ENCODE data around the gene NFKBIL1.
A peak's percentile ranks its signal among the peaks of the same experiment; 100 is the strongest.

Gene NFKBIL1

DNA sequence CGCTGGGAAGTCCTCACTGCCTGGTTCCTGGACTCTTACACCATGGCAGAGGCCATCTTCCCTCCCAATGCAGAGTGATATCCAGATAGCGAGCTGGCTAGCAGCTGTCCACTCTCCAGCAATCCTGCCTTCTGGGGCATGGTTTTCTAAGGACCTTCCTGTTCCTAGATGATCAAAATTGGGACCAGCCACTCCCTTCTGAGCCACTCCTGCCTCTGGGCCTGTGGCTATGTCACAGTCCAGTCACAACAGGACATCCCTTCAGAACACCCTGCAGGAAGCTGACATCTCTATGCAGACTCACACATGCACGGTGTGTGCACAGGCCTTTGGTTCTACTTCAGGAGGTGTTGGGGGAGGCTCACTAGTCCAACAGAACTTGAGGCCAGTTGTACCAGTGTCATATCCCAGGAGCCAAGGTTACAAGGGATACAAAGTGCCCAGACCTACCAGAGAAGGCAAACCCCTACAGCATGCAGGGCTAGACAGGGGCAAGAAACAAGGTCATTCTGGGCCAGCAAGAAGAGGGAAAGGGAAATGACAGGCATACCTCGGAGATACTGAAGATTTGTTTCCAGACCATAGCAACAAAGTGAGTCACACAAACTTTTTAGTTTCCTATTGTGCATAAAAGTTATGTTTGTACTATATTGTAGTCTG is 21.3 kb upstream of the NFKBIL1 start:
- DNase-seq (ENCODE audit: insufficient read length, low spot score) (no peak), FAIRE-seq (no peak)
- TF ChIP-seq POLR2A (IDR thresholded peaks at IDR 0.05; ENCODE audit: low read depth, low read length) (no peak), TAF1 (IDR thresholded peaks at IDR 0.05; ENCODE audit: low read depth, low read length) (no peak), POU2F2 (IDR thresholded peaks at IDR 0.05; ENCODE audit: low read depth, low read length) (no peak), SPI1 (IDR thresholded peaks at IDR 0.05; ENCODE audit: low read depth, low read length) (no peak), POLR2AphosphoS5 (IDR thresholded peaks at IDR 0.05; ENCODE audit: low read depth, low read length) (no peak)

DNA sequence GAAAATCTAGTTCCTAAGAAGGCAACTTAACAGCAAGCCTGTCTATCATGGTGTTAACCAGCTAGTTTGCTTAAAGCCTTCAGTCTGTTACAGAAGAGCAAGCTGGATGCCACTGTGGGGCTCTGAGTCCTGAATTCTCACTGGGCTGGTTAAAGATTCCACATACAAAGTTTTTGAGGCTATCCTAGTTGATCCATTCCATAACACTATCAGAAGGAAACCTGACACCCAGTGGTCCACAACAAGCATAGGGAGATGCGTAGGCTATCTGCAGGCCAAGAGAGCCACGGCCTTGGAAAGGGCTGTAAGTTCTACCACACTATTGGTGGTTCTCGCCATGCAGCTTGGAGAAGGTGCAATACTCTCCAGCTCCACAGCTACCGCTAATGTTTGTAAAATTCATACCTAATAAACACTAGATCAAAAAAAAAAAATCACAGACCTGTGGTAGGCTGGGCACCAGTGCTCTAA is 19.1 kb upstream of the NFKBIL1 start:
- DNase-seq (ENCODE audit: insufficient read length, low spot score) (no peak), FAIRE-seq (no peak)
- TF ChIP-seq TAF1 (IDR thresholded peaks at IDR 0.05; ENCODE audit: low read depth, low read length) (no peak), SPI1 (IDR thresholded peaks at IDR 0.05; ENCODE audit: low read depth, low read length) (no peak), POLR2A (IDR thresholded peaks at IDR 0.05; ENCODE audit: low read depth, low read length) (no peak; the same call in 1 of the 2 replicates), POLR2AphosphoS5 (IDR thresholded peaks at IDR 0.05; ENCODE audit: low read depth, low read length) (no peak), PAX5 (IDR thresholded peaks at IDR 0.05; ENCODE audit: insufficient read depth, low read length, severe bottlenecking) (no peak), POU2F2 (IDR thresholded peaks at IDR 0.05; ENCODE audit: low read depth, low read length) (no peak)

DNA sequence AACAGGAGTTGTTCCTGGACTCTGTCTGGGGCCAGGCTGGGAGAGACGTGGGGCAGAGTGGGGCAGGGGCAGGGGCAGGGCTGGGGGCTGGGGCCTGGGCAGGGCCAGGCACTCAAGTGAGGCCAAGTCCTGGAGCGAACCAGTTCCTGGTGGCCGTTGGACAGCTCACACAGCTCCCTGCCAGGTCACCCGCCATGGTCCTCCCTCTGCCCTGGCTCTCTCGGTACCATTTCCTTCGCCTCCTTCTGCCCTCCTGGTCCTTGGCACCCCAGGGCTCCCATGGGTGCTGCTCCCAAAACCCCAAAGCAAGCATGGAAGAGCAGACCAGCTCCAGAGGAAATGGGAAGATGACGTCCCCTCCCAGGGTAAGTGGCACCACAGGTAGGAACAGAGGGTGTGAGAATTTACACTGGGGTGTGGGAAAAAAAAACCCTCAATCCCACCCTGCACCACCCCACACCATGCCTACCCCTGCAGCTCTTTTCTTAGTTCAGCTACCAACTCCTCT is 18.5 kb upstream of the NFKBIL1 start, which contains the start of gene MCCD1:
MCCD1 (plus strand) TSS at position 142 of the 508 bp plus-strand sequence; CDS start at position 195, 53 bp downstream.
- FAIRE-seq (no peak), DNase-seq (ENCODE audit: insufficient read length, low spot score) (no peak)
- TF ChIP-seq SPI1 (IDR thresholded peaks at IDR 0.05; ENCODE audit: low read depth, low read length): no peak
- peak; percentile 56 for TF ChIP-seq POLR2A (IDR thresholded peaks at IDR 0.05; ENCODE audit: low read depth, low read length)
- TF ChIP-seq POLR2AphosphoS5 (IDR thresholded peaks at IDR 0.05; ENCODE audit: low read depth, low read length): no peak; the same call in 1 of the 2 replicates
- TF ChIP-seq POU2F2 (IDR thresholded peaks at IDR 0.05; ENCODE audit: low read depth, low read length): no peak
- no peak for TF ChIP-seq PAX5 (IDR thresholded peaks at IDR 0.05; ENCODE audit: insufficient read depth, low read length, severe bottlenecking)
- TF ChIP-seq TAF1 (IDR thresholded peaks at IDR 0.05; ENCODE audit: low read depth, low read length): no peak

DNA sequence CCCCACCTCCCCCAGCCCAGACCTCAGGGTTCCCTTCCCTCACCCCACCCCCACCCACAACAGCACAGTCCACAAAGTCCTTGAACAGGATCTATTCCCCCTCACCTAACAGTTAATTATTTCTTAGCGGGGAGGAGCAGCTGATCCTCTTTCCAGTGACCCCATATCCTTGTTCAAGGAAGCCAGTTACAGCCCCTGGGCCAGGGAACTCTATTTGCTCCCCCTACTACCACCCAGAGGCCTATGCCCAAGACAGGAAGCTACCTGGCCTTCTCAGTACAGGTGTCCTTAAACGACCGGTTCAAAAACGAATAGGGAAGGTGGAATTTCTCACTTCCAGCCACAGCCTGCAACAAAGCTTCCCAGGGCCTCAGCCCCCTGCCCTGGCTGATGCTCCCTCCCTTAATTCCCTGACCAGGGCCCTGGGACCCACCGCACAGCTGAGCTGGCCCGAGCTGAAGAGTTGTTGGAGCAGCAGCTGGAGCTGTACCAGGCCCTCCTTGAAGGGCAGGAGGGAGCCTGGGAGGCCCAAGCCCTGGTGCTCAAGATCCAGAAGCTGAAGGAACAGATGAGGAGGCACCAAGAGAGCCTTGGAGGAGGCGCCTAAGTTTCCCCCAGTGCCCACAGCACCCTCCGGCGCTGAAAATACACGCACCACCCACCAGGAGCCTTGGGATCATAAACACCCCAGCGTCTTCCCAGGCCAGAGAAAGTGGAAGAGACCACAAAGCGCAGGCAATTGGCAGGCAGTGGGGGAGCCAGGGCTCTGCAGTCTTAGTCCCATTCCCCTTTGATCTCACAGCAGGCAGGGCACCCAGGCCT is 17.9 kb upstream of the NFKBIL1 start:
- DNase-seq (ENCODE audit: insufficient read length, low spot score) (no peak), FAIRE-seq (no peak)
- TF ChIP-seq POU2F2 (IDR thresholded peaks at IDR 0.05; ENCODE audit: low read depth, low read length) (no peak), SPI1 (IDR thresholded peaks at IDR 0.05; ENCODE audit: low read depth, low read length) (no peak), TAF1 (IDR thresholded peaks at IDR 0.05; ENCODE audit: low read depth, low read length) (no peak), POLR2A (IDR thresholded peaks at IDR 0.05; ENCODE audit: low read depth, low read length) (peak; percentile 70), PAX5 (IDR thresholded peaks at IDR 0.05; ENCODE audit: insufficient read depth, low read length, severe bottlenecking) (no peak), POLR2AphosphoS5 (IDR thresholded peaks at IDR 0.05; ENCODE audit: low read depth, low read length) (peak; percentile 69; the same call in 1 of the 2 replicates)

DNA sequence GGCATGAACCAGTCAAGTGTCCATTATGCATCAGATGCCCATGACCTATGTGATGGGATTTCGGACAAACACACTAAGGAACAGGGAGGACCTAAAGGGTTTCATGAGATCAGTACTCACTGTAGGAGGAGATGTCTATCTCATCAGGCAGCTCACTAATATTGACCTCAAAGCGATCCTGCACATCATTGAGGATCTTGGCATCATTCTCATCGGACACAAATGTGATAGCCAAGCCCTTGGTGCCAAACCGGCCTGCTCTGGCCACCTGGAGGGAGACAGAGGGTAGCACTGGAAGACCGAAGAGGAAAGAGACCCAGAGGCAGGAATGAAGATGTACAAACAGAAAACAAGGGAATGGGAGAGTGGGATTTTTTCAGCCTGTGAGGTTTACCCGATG is 16.7 kb upstream of the NFKBIL1 start:
- TF ChIP-seq POLR2A (IDR thresholded peaks at IDR 0.05; ENCODE audit: low read depth, low read length): 0 out of 2 replicates have a peak, but pooled peaks have one; percentile 25
- TF ChIP-seq SPI1 (IDR thresholded peaks at IDR 0.05; ENCODE audit: low read depth, low read length): no peak
- peak; percentile 18; the same call in 1 of the 2 replicates for TF ChIP-seq POLR2AphosphoS5 (IDR thresholded peaks at IDR 0.05; ENCODE audit: low read depth, low read length)
- TF ChIP-seq TAF1 (IDR thresholded peaks at IDR 0.05; ENCODE audit: low read depth, low read length): no peak
- DNase-seq (ENCODE audit: insufficient read length, low spot score): no peak

DNA sequence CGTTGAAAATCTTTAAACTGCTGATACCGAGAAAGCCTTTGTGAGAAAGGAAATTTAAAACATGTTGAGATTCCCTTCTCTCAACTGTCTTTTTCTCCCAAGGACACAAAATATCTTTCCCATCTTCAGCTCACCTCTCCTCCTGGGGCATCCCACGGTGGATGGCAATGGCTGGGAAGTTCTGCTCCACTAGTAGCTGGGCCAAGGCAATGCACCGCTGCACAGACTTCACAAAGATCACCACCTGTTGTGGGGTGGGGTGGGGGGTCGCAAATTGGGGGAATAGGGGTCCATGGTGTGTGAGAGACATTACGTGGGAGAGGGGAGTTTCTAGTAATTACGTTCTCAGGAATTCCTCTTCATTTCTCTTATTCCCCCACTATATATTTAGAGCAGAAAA is 16.2 kb upstream of the NFKBIL1 start:
- no peak for DNase-seq (ENCODE audit: insufficient read length, low spot score)
- FAIRE-seq: no peak
- TF ChIP-seq PAX5 (IDR thresholded peaks at IDR 0.05; ENCODE audit: insufficient read depth, low read length, severe bottlenecking) (no peak), SPI1 (IDR thresholded peaks at IDR 0.05; ENCODE audit: low read depth, low read length) (no peak), POLR2AphosphoS5 (IDR thresholded peaks at IDR 0.05; ENCODE audit: low read depth, low read length) (no peak), POLR2A (IDR thresholded peaks at IDR 0.05; ENCODE audit: low read depth, low read length) (no peak), TAF1 (IDR thresholded peaks at IDR 0.05; ENCODE audit: low read depth, low read length) (no peak), POU2F2 (IDR thresholded peaks at IDR 0.05; ENCODE audit: low read depth, low read length) (no peak)

More for the DNA sequence above, 16.7 kb upstream of the NFKBIL1 start:
- no peak for FAIRE-seq

DNA sequence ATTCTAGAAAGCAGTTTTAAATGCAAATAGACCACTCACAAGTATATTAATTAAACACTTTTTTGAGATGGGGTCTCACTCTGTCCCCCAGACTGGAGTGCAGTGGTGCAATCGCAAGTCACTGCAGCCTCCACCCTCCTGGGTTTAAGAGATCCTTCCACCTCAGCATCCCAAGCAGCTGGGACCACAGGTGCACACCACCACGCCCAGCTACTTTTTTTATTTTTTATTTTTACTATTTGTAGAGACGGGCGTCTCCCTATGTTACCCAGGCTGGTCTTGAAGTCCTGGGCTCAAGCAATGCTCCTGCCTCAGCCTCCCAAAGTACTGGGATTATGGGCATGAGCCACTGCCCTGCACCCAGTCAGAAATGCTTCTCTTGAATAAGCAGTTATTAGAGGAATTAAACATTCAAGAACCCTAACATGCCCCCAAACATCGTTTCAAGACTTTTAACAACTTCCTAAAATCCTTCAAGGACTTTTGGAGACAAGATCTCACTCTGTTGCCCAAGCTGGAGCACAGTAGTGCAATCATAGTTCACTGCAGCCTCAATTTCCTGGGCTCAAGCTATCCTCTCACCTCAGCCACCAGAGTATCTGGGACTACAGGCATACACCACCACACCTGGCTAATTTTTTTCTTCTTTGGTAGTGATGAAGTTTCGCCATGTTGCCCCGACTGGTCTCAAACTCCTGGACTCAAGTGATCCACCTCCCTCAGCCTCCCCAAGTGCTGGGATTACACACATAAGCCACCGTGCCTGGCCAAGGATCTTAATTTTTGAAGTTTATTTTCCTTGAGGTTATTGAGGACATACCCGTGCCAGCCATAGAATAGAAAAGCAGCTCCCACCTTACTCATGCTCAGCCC is 15.4 kb upstream of the NFKBIL1 start:
- TF ChIP-seq SPI1 (IDR thresholded peaks at IDR 0.05; ENCODE audit: low read depth, low read length): no peak
- TF ChIP-seq POLR2AphosphoS5 (IDR thresholded peaks at IDR 0.05; ENCODE audit: low read depth, low read length): no peak; the same call in 1 of the 2 replicates
- no peak for TF ChIP-seq TAF1 (IDR thresholded peaks at IDR 0.05; ENCODE audit: low read depth, low read length)
- TF ChIP-seq POU2F2 (IDR thresholded peaks at IDR 0.05; ENCODE audit: low read depth, low read length): no peak
- no peak for DNase-seq (ENCODE audit: insufficient read length, low spot score)
- FAIRE-seq: no peak

DNA sequence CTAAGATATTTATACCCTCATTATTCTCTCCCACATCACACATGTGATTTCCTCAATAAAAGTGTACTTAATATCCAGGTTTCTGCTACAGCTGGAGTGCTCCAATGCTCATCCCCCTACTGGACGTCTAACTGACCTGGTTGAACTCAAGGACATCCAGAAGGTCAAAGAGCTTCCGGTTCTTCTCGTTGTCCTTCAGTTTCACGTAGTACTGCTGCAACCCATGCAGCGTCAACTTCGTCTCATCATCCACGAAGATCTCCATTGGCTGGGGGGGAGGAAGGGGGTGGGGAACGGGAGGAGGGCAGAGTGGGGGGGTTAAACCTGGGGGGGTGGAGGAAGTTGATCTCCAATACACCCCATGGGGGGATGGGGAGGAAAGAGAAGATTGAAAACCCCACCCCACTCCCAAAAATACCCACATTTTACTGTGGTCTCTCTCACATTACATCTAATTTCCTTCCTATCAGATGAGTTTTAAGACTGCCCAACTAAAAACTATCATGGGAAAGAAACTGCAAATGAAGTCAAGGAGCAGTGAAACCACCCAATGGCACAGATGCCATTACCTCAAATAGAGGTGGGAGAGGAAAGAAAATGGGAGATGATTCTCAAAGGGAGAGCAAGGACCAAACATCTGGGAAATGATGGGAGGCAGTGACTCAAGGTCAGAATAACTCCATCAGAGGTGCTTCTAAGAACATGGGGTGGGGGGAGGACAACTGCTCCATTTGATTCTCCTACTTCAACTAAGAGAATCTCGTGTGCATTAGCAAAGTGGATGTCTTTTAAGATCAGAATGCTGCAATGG is 14.6 kb upstream of the NFKBIL1 start:
- no peak for FAIRE-seq
- TF ChIP-seq POLR2A (IDR thresholded peaks at IDR 0.05; ENCODE audit: low read depth, low read length) (peak; percentile 26), POLR2AphosphoS5 (IDR thresholded peaks at IDR 0.05; ENCODE audit: low read depth, low read length) (peak; percentile 9; the same call in 1 of the 2 replicates), PAX5 (IDR thresholded peaks at IDR 0.05; ENCODE audit: insufficient read depth, low read length, severe bottlenecking) (no peak), TAF1 (IDR thresholded peaks at IDR 0.05; ENCODE audit: low read depth, low read length) (no peak), POU2F2 (IDR thresholded peaks at IDR 0.05; ENCODE audit: low read depth, low read length) (no peak), SPI1 (IDR thresholded peaks at IDR 0.05; ENCODE audit: low read depth, low read length) (no peak)
- no peak for DNase-seq (ENCODE audit: insufficient read length, low spot score)

Measured in GM12891 (cell line).